Activated naive CD4-positive, alpha-beta T cell treated with anti-CD3 and anti-CD28 coated beads for 36 hours (primary cell): ENCODE results near the gene LECT2. TPM values are rescaled to one million over a fixed set of nuclear protein-coding genes. Genes with fewer than 3 reads are reported as not detected.

Experiments
- CTCF ChIA-PET: fragments of 350-600 bp; sonication (Branson Sonifier 250); formaldehyde crosslinking; loops from one replicate; lab custom pipeline; 2021; ENCODE audit warnings: antibody characterized with exemption; lab: Charles Lee
- DNase-seq: peaks from one replicate; pipeline ENCODE4 v3.0.0-alpha.2; 2020
- H3K27ac Mint-ChIP-seq: one replicate; pipeline ENCODE4 v1.8.0; 2021; ENCODE audit warnings: mild to moderate bottlenecking, mixed read lengths
- H3K27me3 Mint-ChIP-seq: one replicate; pipeline ENCODE4 v1.8.0; 2021; ENCODE audit warnings: low read depth, mixed read lengths
- H3K36me3 Mint-ChIP-seq: one replicate; pipeline ENCODE4 v1.8.0; 2021; ENCODE audit warnings: low read depth, mixed read lengths
- H3K4me1 Mint-ChIP-seq: one replicate; pipeline ENCODE4 v1.8.0; 2021; ENCODE audit warnings: low read depth, mixed read lengths
- H3K4me3 Mint-ChIP-seq: one replicate; pipeline ENCODE4 v1.8.0; 2021; ENCODE audit warnings: mild to moderate bottlenecking, moderate library complexity, mixed read lengths
- H3K9me3 Mint-ChIP-seq: one replicate; pipeline ENCODE4 v1.8.0; 2021; ENCODE audit warnings: mixed read lengths
- intact Hi-C: fragments of 100-400 bp; cut with micrococcal nuclease; formaldehyde crosslinking; loops from one replicate; pipeline ENCODE4 v1.15.1; 2023
- total RNA-seq, 2 experiments: library from RNA; stranded (reverse); gene quantifications; one replicate each; pipeline ENCODE4 v1.2.3, GENCODE V29; 2021

Gene LECT2
- not detected for total RNA-seq

DNA sequence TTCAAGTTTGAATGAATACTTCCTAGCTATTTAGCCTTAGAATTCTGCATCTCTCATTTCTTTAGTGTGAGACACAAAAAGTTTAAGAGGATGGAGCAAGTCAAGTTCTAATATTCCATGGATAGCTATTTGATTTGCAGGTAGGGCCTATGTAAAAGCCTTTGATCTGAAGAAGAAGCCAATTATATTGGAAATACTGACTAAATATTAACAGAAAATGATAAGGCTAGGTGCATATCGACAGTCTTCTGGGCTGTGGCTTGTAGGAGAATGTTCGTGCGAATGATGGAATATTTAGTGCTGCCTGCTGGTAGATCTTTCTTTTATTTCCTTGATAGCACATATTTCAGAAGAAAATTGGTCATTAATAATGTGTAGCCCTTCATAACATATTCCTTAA, at the start of gene LECT2:
TSS of gene LECT2 (minus strand) at position 85 of the 400 bp plus-strand sequence. CDS start 150 bp downstream, outside the sequence.
- CTCF ChIA-PET, result no interaction called here
- no peak within 1 kb of the TSS for H3K27ac Mint-ChIP-seq
- no peak within 1 kb of the TSS for H3K4me3 Mint-ChIP-seq
- H3K9me3 Mint-ChIP-seq, result no peaks in the 10 kb centered on the region
- peaks cover 6% of the 10 kb centered on the region for H3K27me3 Mint-ChIP-seq
- intact Hi-C loops, result no loop called here
- H3K4me1 Mint-ChIP-seq, result no peaks in the 10 kb centered on the region
- no peaks in the 10 kb centered on the region for H3K36me3 Mint-ChIP-seq
- no peak for DNase-seq

DNA sequence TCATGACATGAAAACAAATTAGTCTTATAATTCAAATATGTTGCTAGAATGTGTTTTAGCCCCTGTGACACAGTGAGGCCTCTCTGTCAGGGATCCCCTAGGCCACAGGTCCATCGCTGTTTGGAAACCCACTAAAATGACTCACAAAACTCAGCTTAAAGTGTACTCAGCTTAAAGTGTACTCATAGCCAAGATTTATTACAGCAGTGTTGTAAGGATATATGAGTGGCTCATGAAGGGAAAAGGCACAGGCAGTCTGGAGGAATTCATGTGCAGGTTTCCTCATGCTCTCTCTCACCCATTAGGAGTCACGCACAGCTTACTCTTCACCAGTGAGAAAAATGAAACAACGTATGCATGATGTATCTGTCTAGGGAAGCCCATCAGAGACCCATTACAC, 49.7 kb upstream of the LECT2 start:
- peaks cover 2% of the 10 kb centered on the region for H3K27me3 Mint-ChIP-seq
- no peak for DNase-seq
- H3K9me3 Mint-ChIP-seq, result no peaks in the 10 kb centered on the region
- H3K27ac Mint-ChIP-seq, result no peak overlapping the region
- intact Hi-C loops, result no loop called here
- CTCF ChIA-PET, result no interaction called here
- no peak overlapping the region for H3K4me3 Mint-ChIP-seq
- no peaks in the 10 kb centered on the region for H3K4me1 Mint-ChIP-seq
- no peaks in the 10 kb centered on the region for H3K36me3 Mint-ChIP-seq

DNA sequence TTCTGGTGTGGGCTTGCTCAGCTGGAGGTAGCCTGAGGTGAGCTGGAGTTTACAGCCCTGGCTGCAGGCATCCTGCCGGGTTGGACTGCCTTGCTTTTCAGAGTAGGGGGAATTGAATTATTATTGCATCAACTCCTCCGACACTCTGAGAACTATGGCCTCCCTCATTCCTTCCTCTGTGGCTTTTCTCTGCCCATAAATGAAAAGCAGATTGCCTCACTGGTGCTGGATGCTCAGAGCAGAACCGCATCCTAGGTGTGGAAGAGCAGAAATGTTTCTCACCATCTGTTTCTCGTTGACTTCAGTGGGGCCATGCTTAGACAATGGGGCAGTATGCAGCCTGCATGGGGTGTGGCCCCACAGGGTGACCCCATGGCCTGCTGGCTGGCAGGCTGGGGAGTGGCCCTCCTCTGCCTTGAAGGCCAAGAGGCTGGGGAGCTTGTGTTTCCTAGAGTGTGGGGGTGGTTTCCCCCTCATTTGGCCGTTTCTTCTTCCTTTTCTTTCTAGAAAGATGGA, 46.7 kb upstream of the LECT2 start:
- Mint-ChIP-seq H3K36me3 (no peaks in the 10 kb centered on the region), H3K4me3 (no peak overlapping the region), H3K9me3 (no peaks in the 10 kb centered on the region), H3K27me3 (peaks cover 2% of the 10 kb centered on the region), H3K4me1 (no peaks in the 10 kb centered on the region), H3K27ac (no peak overlapping the region)
- CTCF ChIA-PET, result no interaction called here
- DNase-seq, result no peak
- intact Hi-C loops, result no loop called here

DNA sequence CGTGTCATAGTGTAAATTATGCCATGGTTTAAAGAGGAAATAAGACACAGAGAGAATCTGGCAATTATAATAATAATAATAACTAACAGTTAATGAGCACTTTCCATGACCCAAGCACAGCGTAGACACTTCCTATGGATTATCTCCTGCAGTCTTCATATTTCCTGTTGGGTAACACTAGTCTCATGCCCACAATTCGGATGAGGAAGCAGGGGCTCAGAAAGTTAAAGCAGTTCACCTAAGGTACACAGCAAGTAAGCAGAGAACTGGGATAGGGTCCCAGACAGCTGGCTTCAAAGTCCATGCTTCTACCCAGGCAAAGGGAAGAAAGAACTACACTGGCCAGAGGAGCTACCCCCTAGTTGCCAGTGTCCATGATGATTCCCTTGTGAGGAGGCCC, 46.1 kb upstream of the LECT2 start:
- Mint-ChIP-seq H3K27ac (no peak overlapping the region), H3K4me3 (no peak overlapping the region), H3K9me3 (no peaks in the 10 kb centered on the region), H3K27me3 (peaks cover 2% of the 10 kb centered on the region), H3K4me1 (no peaks in the 10 kb centered on the region), H3K36me3 (no peaks in the 10 kb centered on the region)
- no peak for DNase-seq
- intact Hi-C loops, result no loop called here
- CTCF ChIA-PET, result no interaction called here

DNA sequence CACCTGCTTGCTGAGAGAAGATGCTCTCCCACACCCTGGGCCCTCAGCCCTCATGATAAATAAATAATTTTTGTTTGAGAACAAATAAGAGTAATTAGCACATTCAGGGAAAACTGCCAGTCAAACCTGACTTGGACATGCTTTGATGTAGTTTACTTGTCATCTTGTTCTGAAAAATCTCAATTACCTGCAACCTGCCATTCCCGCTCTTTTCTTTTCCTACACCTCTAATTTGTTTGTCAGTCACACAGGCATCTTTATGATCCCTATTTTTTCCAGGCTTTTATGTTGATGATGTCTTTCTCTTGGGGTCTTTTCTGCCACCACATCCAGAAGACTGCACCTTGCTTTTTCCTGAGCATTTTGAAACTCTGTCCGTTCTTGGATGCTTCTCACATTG, 45.4 kb upstream of the LECT2 start:
- Mint-ChIP-seq H3K27ac (no peak overlapping the region), H3K27me3 (peaks cover 2% of the 10 kb centered on the region), H3K4me1 (no peaks in the 10 kb centered on the region), H3K9me3 (no peaks in the 10 kb centered on the region), H3K4me3 (no peak overlapping the region), H3K36me3 (no peaks in the 10 kb centered on the region)
- intact Hi-C loops, result no loop called here
- CTCF ChIA-PET, result no interaction called here
- no peak for DNase-seq

DNA sequence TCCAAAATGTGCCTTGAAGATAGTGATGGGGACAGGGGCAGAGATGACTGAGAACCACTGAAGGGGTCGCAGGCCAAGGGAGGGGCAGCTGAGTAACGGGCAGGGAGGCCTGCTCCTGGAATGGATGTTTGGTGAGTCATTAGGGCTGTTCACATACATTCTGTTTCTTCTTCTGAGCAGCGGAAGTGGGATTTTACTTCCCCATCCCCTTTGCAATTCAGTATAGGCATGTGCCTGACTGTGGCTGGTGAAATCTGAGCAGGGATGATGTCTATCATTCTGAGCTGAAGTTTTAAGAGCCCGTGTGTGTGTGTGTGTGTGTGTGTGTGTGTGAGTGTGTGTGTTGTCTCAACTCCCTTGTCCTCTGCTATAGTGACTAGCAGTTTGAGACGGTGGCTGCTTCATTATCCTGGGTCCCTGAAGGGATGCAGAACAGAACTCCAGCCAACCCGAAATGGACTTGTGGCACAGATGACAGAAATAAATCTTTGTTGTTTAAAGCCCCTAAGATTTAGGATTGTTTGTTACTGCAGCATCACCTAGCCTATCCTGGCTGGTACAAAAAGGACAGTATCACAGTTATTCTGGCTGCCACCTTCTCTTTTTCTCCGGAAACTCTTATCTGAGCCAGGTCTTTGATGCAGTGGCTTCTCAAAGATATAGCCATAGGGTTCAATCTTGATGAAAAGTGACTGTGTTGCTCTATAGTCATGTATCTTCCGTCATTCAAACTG, 44.8 kb upstream of the LECT2 start:
- H3K27me3 Mint-ChIP-seq, result peaks cover 2% of the 10 kb centered on the region
- no peak overlapping the region for H3K4me3 Mint-ChIP-seq
- H3K36me3 Mint-ChIP-seq, result no peaks in the 10 kb centered on the region
- no peaks in the 10 kb centered on the region for H3K4me1 Mint-ChIP-seq
- no peak for DNase-seq
- intact Hi-C loops, result no loop called here
- no peaks in the 10 kb centered on the region for H3K9me3 Mint-ChIP-seq
- CTCF ChIA-PET, result no interaction called here
- no peak overlapping the region for H3K27ac Mint-ChIP-seq

DNA sequence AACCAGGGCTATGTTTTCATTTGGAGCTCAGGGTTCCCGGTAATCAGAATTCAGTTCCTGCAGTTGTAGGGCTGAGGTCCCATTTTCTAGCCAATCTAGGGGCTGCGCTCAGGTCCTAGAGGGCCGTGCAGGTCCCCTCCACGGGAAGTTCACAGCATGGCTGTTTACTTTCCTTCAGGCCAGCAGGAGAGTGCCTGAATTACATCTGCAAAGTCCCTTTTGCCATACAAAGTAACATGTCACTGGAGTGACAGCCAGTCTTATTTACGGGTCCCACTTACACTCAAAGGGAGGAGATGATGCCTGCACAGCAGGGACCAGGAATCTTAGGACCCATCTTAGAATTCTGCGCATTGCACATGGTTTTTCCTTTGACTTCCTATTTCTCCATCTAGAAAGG, 44.1 kb upstream of the LECT2 start:
- H3K27me3 Mint-ChIP-seq, result peaks cover 2% of the 10 kb centered on the region
- DNase-seq, result no peak
- CTCF ChIA-PET, result no interaction called here
- no peak overlapping the region for H3K27ac Mint-ChIP-seq
- no peaks in the 10 kb centered on the region for H3K4me1 Mint-ChIP-seq
- no peak overlapping the region for H3K4me3 Mint-ChIP-seq
- H3K9me3 Mint-ChIP-seq, result no peaks in the 10 kb centered on the region
- intact Hi-C loops, result no loop called here
- no peaks in the 10 kb centered on the region for H3K36me3 Mint-ChIP-seq

DNA sequence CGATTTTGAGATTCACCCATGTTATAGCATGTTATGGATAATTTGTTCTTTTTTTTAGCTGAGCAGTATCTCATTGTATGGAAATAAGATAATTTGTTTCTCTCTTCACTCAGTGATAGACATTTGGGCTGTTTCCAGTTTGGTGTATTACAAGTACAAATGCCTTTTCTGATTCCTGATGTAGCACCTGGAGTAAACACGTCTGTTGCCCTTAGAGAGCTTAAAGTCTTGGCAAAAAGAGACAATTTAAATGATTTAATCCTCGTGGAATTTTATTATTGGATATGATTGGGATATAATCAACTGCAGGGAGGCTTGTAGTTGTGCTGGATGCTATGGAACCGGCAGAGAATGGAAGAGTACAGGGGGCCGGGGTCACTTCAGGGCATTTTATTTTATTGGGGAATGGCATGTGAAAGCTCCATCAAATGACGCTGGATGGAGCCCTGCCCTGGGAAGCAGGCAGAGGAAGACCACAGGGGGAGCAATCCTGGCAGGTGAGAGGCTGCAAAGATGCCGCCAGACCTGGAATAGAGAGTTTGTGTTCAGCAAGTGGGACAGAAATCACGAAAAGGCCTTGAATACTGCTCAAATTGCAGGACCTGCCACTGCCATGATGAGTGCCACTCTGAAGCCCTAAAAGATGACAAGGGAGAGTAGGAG, 43.0 kb upstream of the LECT2 start:
- Mint-ChIP-seq H3K4me1 (no peaks in the 10 kb centered on the region), H3K27ac (no peak overlapping the region), H3K4me3 (no peak overlapping the region), H3K36me3 (no peaks in the 10 kb centered on the region), H3K27me3 (peaks cover 3% of the 10 kb centered on the region), H3K9me3 (no peaks in the 10 kb centered on the region)
- intact Hi-C loops, result no loop called here
- no peak for DNase-seq
- CTCF ChIA-PET, result no interaction called here

DNA sequence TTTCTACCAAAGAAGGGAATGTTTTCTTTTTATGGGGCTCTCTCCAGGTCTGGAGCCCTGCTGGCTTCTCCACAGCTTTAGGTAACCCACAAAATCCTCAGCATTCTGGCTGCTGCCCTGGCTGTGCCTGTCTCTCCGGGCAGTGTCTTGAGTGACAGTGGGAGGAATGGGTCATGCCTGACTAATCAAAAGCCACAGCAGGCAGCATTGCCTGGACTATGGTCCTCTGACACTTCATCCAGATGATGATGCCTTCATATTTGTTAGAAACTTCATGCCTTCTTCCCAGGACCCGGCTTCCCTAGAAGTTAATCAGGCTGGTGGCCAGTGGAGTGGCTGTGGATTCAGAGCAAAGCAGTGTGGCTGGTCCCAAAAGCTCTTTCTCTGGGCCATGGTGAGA, 41.8 kb upstream of the LECT2 start:
- Mint-ChIP-seq H3K27me3 (peaks cover 4% of the 10 kb centered on the region), H3K9me3 (no peaks in the 10 kb centered on the region), H3K4me1 (no peaks in the 10 kb centered on the region), H3K27ac (no peak overlapping the region), H3K36me3 (no peaks in the 10 kb centered on the region), H3K4me3 (no peak overlapping the region)
- DNase-seq, result no peak
- intact Hi-C loops, result no loop called here
- CTCF ChIA-PET, result no interaction called here

DNA sequence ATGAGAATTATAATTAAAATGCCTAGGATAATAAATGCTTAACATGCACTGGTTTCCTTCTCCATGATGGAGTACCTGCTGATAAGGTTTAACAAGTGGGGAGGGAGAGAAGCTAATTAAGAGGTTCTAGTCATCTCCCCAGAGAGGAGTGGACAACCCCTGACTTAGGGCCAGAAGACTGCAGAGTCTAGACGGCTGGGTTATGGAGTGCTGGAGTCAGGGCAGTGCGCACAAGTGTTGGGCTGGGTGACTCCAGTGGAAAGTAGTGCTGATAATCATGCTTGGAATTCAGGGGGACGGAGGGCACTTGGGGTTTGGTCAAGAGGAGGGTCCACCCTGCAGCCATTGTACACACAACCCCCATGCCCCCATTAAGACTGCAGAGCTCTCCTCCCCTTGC, 41.2 kb upstream of the LECT2 start:
- CTCF ChIA-PET, result no interaction called here
- peaks cover 4% of the 10 kb centered on the region for H3K27me3 Mint-ChIP-seq
- H3K9me3 Mint-ChIP-seq, result no peaks in the 10 kb centered on the region
- no peaks in the 10 kb centered on the region for H3K4me1 Mint-ChIP-seq
- H3K27ac Mint-ChIP-seq, result no peak overlapping the region
- intact Hi-C loops, result no loop called here
- H3K4me3 Mint-ChIP-seq, result no peak overlapping the region
- no peaks in the 10 kb centered on the region for H3K36me3 Mint-ChIP-seq
- DNase-seq, result no peak

DNA sequence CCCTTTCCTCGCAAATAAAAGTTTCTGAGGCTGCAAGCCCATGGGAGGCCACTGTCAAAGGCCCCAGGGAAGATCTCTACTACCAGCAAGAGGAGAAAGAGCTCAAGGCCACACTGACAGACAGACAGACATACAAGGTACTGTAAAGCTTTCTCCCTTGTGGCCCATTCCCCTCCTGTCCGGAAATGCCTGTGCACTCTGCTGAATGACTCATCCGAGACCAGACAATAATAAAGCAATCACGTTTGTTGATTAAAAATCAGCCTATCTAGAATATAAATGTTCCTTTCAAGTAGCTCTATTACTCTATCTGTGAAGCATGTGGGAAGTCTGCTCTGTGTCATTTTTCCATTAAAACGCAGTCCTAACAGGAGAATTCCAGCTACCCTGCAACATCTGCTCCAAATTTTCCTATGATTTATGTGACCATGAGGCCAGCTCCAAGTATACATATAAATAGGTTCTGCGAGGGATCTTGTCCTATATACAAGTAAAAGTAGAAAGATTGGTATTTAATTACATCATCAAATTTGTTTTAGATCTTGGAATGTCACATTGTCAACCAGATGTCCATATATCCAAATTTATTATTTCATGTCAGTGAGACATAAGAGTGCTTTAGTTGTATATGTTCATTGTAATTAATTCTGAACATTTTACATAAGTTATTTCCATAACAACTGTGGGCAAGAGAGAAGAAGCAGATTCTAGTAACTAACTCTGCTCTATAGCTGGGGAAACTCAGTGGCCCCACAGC, 39.3 kb upstream of the LECT2 start:
- Mint-ChIP-seq H3K27me3 (peaks cover 10% of the 10 kb centered on the region), H3K36me3 (no peaks in the 10 kb centered on the region), H3K4me3 (no peak overlapping the region), H3K27ac (no peak overlapping the region), H3K9me3 (no peaks in the 10 kb centered on the region), H3K4me1 (no peaks in the 10 kb centered on the region)
- intact Hi-C loops, result no loop called here
- DNase-seq, result no peak
- CTCF ChIA-PET, result no interaction called here

DNA sequence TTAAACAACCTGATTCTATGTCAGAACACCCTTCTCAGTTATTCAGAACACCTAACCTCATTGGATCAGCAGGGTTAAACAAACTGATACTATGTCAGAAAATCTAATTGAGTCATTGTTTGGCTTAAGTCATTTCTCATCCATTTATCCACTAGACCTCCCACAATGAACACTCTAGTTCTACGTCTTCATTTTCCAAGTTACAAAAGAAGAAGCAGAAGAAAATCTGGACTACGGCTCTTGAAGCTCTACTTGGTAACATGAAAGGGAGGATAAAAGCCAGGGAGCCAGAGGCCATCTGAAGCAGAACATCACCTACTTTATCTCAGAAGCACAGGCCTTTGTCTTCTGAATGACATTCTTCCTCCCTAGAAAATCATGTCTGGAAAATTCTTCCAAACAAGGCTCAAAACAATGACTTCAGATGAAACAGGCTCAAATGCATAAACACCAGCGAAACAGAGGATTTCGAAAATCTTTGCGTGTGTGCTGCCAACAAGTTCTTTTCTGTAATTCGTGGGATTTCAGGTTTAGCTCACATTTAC, 38.6 kb upstream of the LECT2 start:
- Mint-ChIP-seq H3K27ac (no peak overlapping the region), H3K4me1 (no peaks in the 10 kb centered on the region), H3K9me3 (no peaks in the 10 kb centered on the region), H3K36me3 (no peaks in the 10 kb centered on the region), H3K27me3 (peaks cover 12% of the 10 kb centered on the region), H3K4me3 (no peak overlapping the region)
- CTCF ChIA-PET, result no interaction called here
- DNase-seq, result no peak
- intact Hi-C loops, result no loop called here
